Activated CD4-positive, alpha-beta T cell treated with anti-CD3 and anti-CD28 coated beads, Interleukin-2, amount 50 U/mL, for 16 hours (primary cell): ENCODE results near the gene CCNG2.

Experiments
- DNase-seq: peaks from one replicate; pipeline ENCODE4 v3.0.0-alpha.2; 2020

Gene CCNG2

DNA sequence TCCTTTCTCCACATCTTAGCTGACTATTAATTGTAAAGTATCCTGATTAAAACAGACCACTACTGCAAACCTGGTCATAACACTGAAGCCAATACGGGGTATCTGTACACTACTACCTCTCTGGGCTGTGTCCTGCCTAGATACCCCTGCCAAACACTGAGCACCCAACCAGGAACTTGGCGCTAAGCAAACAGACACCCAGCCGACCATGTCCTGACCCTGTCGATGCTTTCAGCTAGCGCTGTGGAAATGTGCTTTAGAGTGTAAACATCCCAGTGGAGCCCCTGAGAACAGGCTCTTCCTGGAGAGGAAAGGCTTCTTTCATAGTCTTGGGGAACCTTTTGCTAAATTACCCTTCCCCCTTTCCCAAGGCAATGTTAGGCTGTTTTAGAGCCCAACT, 52.9 kb downstream of the CCNG2 start:
- DNase-seq, result no peak

DNA sequence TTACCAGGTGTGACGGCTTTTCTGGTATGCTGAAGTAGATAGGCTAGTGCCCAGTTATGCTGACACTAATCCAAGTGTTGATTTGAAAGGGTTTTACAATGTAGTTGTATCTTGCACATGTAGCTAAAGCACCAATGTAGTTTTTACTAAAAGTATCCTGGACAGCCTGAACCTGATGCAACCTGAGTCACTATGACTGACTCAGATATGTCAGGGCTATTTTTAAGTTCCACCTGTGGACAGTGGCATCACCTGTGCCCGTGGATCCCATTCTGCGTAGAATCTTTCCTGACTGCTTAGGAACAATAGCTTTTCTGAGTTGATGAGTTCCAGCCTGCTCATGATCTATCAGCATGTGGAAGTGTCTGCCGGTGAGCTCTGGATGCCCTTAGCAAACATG, 58.1 kb downstream of the CCNG2 start:
- DNase-seq, result no peak

DNA sequence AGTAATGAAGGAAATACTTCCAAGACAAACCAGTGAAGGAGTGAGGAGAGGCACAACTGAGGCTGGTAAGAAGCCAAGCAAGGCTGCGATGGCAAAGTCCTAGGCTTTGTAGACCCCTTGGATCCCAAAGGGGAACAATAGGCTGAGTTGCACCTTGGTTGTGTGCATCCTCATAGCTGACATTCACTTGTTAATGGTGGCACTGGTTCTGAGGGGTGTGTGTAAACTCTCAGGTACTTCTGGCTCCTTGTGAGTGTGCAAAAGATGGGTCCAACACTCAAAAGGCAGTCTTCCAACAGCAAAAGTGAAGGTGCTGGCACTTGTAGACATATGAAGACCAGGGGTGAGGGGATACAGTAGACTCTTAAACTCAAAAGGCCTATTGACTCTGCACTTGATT, 60.5 kb downstream of the CCNG2 start:
- no peak for DNase-seq

DNA sequence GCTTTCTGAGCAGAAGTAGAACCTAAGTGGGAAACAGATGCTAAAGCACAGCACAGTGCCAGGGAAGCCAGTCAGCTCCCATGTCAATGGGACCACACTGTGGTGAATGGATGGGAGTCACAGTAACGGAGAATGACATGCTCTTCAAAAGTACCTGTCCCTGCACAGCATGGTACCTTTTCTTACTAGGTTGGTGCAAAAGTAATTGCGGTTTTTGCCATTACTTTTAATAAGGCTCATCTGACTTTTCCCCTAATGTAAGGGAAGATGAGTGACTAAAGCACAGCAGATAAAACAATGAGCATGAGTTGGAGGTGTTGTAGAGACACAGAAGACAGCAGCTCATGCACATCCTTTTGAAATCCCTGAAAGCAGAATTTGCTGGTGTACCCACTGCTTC, 62.3 kb downstream of the CCNG2 start:
- no peak for DNase-seq
